Measurements from ENCODE around the gene MAST1.

GRCh38 chr19:12918253-12918652 is 79.9 kb downstream of the MAST1 start:
- TF ChIP-seq REST (IDR thresholded peaks at IDR 0.05): no peak
- no peak for TF ChIP-seq CTCF (IDR thresholded peaks at IDR 0.05)
- TF ChIP-seq RAD21 (conservative IDR thresholded peaks at IDR 0.05 in 1 of 2, IDR thresholded peaks at IDR 0.05 in 1 of 2): no peak
- TF ChIP-seq MAZ (IDR thresholded peaks at IDR 0.05; ENCODE audit: borderline replicate concordance, low read depth, low read length): no peak
- TF ChIP-seq CHD4 (IDR thresholded peaks at IDR 0.05; ENCODE audit: borderline replicate concordance): no peak
- TF ChIP-seq ESRRA (IDR thresholded peaks at IDR 0.05; ENCODE audit: borderline replicate concordance, low read length): no peak
- TF ChIP-seq FOSB (CRISPR knock-in tag; IDR thresholded peaks at IDR 0.05): no peak
- TF ChIP-seq POLR2A (IDR thresholded peaks at IDR 0.05; ENCODE audit: low read length): no peak

Data from A549 (cell line).